Inflammatory macrophage treated with lipopolysaccharide for 1 hour (primary cell): ENCODE data around the gene GMPR.

Experiments
- DNase-seq, 2 donors: peaks; one replicate each; pipeline ENCODE4 v3.0.0-alpha.2; 2020 to 2022

Gene GMPR

GRCh38 chr6:16274885-16275589, 36.6 kb downstream of the GMPR start:
- DNase-seq, result no peak

DNA sequence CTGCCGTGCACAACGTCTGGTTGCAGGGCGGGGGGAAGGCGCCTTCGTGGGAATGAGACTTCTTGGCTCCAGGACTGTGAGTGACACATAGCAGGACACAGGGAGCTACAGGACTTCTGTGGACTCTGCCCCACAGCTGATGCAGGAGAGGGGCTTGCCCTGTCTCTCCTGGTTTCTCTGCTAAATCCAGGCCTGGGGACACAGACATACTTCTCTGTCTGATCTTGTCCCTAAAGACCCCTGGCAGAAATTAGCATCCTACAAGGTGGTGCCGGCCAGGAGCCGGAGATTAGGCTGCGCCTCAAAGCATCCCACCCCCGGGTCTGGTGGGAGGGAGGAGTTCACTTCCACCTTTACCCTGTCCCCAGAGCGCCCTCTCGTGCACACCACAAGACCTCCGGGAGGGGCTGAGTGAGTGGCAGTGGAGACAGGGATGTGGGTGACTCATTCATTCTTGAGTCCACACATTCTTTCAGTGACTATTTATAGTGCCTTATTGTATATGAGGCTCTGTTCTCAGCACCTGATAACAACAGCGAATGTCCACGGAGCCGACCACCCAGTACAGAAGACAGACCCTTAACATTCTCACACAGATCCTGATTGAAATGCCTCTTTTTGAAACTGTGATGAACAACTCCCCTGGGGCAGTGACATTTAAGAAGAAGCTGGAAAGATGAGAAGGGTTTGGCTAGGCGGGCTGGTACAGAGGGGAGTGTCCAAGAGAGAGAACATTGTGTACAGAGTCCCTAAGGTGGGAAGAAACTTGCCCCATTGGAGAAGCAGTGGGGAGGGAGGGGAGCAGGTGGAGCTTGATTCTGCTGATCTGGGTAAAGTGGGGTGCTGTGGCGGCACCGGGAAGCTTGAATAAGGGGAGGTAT, 39.0 kb downstream of the GMPR start:
- peak; percentile 30 to 53 for DNase-seq

GRCh38 chr6:16278048-16278724, 39.8 kb downstream of the GMPR start:
- no peak for DNase-seq

- DNase-seq, result no peak
Measured at GRCh38 chr6:16278750-16279149, 40.4 kb downstream of the GMPR start.

GRCh38 chr6:16279243-16279642, 40.9 kb downstream of the GMPR start:
- DNase-seq, result peak; percentile 2 to 3

DNA sequence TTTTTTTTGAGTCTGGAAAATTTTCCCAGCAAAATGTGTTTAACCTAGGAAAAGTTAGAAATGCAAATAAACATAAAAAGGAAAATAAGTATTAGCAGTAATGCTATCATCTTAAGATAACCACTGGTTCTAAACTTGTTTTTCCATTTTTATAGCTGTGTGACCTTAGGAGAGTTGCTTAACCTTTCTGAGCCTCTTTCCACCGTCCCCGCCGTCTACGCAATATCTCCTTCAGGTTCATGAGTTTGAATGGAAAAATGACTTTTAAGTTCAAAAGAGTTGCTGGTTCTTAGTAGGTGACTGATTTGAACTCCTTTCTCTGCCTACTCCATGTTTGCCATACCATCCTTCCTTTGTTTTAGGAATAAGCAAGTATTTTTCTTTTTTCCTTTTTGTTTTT, 44.0 kb downstream of the GMPR start:
- DNase-seq, result no peak

GRCh38 chr6:16284472-16284871, 46.1 kb downstream of the GMPR start:
- no peak for DNase-seq

- DNase-seq, result no peak
Measured at GRCh38 chr6:16285467-16286150, 47.2 kb downstream of the GMPR start.

DNA sequence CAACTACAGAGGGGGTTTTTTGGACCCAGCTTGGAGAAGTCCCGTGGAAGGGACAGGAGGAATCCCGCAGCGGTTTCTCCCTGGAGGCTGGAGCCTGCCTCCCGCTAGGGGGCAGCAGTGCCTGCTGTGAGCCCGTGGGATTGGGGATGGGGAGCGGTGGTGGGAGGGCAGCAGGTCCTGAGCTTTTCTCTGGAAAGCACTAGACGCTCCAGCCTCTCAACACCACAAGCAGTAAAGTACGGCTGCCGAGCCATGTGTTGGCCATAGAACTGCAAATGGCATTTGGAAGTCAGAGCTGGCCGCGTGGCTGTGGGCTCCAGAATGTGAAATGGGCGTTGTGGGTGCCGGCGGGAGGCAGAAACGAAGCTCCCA, 47.8 kb downstream of the GMPR start:
- DNase-seq, result peak in 1 of 2 donors; percentile 14

GRCh38 chr6:16288163-16288562, 49.8 kb downstream of the GMPR start:
- DNase-seq, result no peak

DNA sequence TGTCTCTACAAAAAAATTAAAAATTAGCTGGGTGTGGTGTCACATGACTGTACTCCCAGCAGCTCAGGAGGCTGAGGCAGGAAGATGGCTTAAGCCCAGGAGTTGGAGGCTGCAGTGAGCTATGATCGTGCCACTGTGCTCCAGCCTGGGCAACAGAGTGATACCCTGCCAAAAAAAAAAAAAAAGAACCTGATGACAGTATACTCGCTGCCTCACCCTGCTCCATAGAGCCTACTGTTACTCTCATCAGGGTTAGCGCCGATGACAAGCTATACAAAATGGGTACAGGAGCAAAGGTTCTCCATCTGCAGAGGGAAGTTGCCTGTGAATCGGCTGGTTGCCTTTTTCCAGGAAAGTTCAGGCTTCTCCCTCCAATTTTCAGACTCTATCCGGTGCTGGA, 53.4 kb downstream of the GMPR start:
- DNase-seq, result no peak

DNA sequence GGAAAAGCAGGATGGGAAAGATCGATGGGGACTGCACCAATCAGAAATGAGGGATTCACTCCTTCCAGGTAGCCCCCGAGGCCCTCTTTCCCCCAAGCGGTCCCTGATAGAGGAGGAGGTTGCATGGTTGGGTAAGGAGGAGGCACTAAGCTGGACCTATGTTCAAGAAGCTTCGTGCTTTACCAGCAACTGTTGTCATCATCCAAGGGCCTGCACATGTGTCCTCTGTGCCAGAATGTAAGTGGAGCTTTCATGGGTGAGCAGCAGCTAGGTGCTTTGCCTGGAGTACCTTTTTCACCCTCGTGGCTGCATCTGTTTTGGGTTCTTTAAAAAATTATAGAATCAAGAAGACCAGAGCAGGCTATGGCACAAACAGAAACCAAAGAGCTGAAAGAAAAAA, 54.0 kb downstream of the GMPR start:
- DNase-seq, result no peak

- DNase-seq, result no peak
Measured at GRCh38 chr6:16292942-16293341, 54.6 kb downstream of the GMPR start.

- no peak for DNase-seq
Measured at GRCh38 chr6:16294371-16294770, 56.0 kb downstream of the GMPR start.

- no peak for DNase-seq
Measured at GRCh38 chr6:16295060-16295459, 56.7 kb downstream of the GMPR start.

DNA sequence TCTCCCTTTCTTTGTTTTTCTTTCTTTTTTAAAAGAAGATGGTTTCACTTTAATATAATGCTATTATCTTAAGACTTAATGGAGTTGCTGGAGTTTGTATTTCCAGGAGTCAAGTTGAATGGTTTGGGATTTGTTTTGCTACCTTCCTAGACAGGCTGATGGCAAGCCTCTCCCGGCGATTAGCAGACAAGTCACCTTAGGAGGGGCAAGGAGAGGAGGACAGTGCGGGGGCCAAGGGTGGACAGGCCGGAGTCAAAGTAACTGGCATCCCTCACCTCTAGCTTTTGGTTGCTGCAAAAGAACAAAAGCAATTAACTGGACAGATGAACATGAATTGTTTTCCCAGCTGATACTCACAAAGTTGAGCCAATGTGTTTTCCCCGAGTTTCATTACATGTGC, 57.1 kb downstream of the GMPR start:
- no peak for DNase-seq

GRCh38 chr6:16296061-16296670, 57.8 kb downstream of the GMPR start:
- DNase-seq, result no peak

DNA sequence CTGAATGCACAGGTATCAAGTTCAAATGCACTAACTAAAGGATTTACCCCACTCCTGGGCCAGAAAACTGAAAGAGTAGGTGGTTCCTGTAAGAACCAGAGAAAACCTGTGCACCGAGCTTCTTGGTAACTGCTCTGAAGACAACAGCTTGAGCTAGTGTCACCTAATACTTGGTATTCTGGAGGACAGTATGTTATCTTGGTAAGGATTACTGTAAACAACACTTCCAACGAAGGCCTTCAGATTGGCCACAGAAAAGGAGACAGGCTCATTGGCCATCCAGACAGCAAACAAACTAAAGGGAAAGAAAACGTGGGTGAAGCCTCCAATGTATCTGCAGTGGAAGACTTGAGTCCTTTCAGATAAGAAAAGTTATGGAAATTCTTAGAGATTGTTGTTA, 61.5 kb downstream of the GMPR start:
- DNase-seq, result no peak

DNA sequence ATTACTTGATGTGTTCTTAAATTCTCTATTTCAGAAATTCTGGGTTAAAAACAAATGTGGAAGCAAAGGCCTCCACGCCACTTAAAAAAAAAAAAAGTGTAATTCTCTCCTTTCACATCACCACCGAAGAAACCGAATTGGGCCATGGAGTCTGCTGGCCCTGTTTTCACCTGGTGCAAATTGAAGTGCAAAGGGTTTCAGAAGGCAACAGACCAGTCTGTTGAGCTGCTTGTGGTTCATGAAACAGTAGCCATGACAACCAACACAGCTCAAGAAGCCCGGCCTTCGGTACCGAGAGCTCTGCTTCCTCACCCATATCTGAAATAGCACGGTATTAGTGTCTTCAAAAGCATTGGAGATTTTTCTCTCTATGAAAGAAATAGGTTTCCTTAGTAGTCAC, 63.1 kb downstream of the GMPR start:
- DNase-seq, result no peak

- no peak for DNase-seq
Measured at GRCh38 chr6:16302721-16303552, 64.5 kb downstream of the GMPR start.

DNA sequence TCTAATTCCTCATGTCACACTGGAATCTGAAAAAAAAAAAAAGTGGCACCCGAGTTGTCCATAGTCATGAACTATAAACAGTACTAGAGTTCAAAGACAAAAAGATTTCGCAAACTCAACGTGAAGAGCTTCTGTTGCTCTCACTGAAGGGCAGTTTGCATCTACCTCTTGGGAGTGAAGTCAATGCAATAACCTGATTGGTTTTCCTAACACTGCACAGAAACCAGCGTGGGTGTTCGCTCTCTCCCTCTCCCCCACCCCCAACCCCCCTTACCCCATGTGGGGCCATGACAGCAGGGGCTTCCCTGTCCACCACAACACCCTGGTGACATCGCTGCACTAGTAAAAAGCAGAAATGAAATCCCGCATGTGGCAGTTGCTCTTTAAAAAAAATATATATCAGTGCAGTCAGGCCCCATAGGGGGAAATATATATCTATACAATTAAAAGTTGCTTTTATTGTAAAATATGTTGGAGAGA, 66.9 kb downstream of the GMPR start:
- peak; percentile 52 to 82 for DNase-seq

GRCh38 chr6:16305788-16306187, 67.4 kb downstream of the GMPR start:
- no peak for DNase-seq
